ENCODE results near the gene WWOX.

DNA sequence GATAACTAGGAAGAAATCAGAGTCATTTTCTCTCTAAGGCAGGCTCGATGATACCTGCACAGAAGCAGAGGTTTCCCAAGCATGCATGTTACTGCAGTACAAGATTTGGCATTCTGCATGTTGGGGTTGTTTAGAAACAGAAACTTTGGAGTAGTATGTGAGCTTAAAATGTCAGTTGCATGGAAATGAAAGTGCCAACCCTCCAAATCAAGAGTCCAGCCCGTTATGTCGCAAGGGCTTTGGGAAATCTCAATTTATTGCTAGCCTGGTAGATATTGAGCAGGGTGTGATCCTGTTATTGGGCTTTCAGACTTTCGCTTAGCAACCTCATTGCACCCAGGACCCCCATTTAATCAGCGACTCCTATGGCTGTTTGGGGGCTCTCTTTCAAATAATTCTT lies 1010.3 kb downstream of the WWOX start:
- TF ChIP-seq POLR2A (IDR thresholded peaks at IDR 0.05; ENCODE audit: low read length): no peak
- no peak for TF ChIP-seq GATA1 (IDR thresholded peaks at IDR 0.05; ENCODE audit: low read depth, low read length)
